ENCODE results near the gene CD226.
"Not testable (repeated sequence)": the region's sequence is repeated elsewhere in the genome, so short reads cannot be mapped to it uniquely, and the experiment has no call there.

CD226 gene

GRCh38 chr18:69947361-69948133 lies at the start of gene CD226:
Gene CD226 (minus strand): TSS chr18:69947873. CDS start chr18:69947406, 467 bp downstream.
- no peak for DNase-seq (ENCODE audit: low read depth)

- no peak for DNase-seq (ENCODE audit: low read depth)
Observed at GRCh38 chr18:69996951-69997798, 49.5 kb upstream of the CD226 start.

- DNase-seq (ENCODE audit: low read depth): no peak
Observed at GRCh38 chr18:69996417-69996816, 48.7 kb upstream of the CD226 start.

GRCh38 chr18:69995774-69996173 lies 48.1 kb upstream of the CD226 start:
- DNase-seq (ENCODE audit: low read depth): no peak

- DNase-seq (ENCODE audit: low read depth): no peak
Observed at GRCh38 chr18:69992776-69993175, 45.1 kb upstream of the CD226 start.

- no peak for DNase-seq (ENCODE audit: low read depth)
Observed at GRCh38 chr18:69987870-69988269, 40.2 kb upstream of the CD226 start.

- no peak for DNase-seq (ENCODE audit: low read depth)
Observed at GRCh38 chr18:69985239-69985638, 37.6 kb upstream of the CD226 start.

GRCh38 chr18:69982417-69982816 lies 34.7 kb upstream of the CD226 start:
- DNase-seq (ENCODE audit: low read depth): no peak

GRCh38 chr18:69981948-69982347 lies 34.3 kb upstream of the CD226 start:
- DNase-seq (ENCODE audit: low read depth): no peak

- DNase-seq (ENCODE audit: low read depth): no peak
Observed at GRCh38 chr18:69980982-69981804, 33.5 kb upstream of the CD226 start.

- no peak for DNase-seq (ENCODE audit: low read depth)
Observed at GRCh38 chr18:69980509-69980908, 32.8 kb upstream of the CD226 start.

GRCh38 chr18:69978732-69979715 lies 31.4 kb upstream of the CD226 start:
- no peak for DNase-seq (ENCODE audit: low read depth)

GRCh38 chr18:69975294-69975693 lies 27.6 kb upstream of the CD226 start:
- not testable (repeated sequence) for DNase-seq (ENCODE audit: low read depth)

- no peak for DNase-seq (ENCODE audit: low read depth)
Observed at GRCh38 chr18:69974365-69974764, 26.7 kb upstream of the CD226 start.

- DNase-seq (ENCODE audit: low read depth): no peak
Observed at GRCh38 chr18:69969491-69969890, 21.8 kb upstream of the CD226 start.

- no peak for DNase-seq (ENCODE audit: low read depth)
Observed at GRCh38 chr18:69968039-69968438, 20.4 kb upstream of the CD226 start.

GRCh38 chr18:69963196-69963595 lies 15.5 kb upstream of the CD226 start:
- DNase-seq (ENCODE audit: low read depth): no peak

- DNase-seq (ENCODE audit: low read depth): no peak
Observed at GRCh38 chr18:69961718-69962117, 14.0 kb upstream of the CD226 start.

- DNase-seq (ENCODE audit: low read depth): no peak
Observed at GRCh38 chr18:69958422-69958821, 10.7 kb upstream of the CD226 start.

- DNase-seq (ENCODE audit: low read depth): no peak
Observed at GRCh38 chr18:69957747-69958146, 10.1 kb upstream of the CD226 start.
